SK-N-SH (cell line): ENCODE data around the gene ATP6V0E1. TPM values are rescaled to one million over a fixed set of nuclear protein-coding genes. Genes with fewer than 3 reads are reported as not detected.

Source experiments
- CTCF ChIA-PET: fragments of 300-600, 350-600 bp; formaldehyde crosslinking; extraction: SDS; loops from one replicate; lab custom pipeline; 2021; lab: Yijun Ruan, JAX
- POLR2A ChIA-PET: fragments of 350-600 bp; sonication (Branson Sonifier 250); formaldehyde crosslinking; extraction: SDS; loops from one replicate; lab custom pipeline; 2020; ENCODE audit warnings: antibody characterized with exemption, inconsistent platforms; lab: Yijun Ruan, JAX
- DNase-seq: peaks from one replicate; pipeline ENCODE4 v3.0.0; 2012
- H2AFZ ChIP-seq: fragments of 200-600 bp; sonication (generic); 2 replicates; pipeline ENCODE4 v1.8.1; 2016; ENCODE audit warnings: antibody characterized with exemption, mild to moderate bottlenecking, low read depth
- H3F3A ChIP-seq: fragments of 200-600 bp; sonication (generic); replicated peaks from 2 replicates; pipeline ENCODE3; 2016; ENCODE audit warnings: antibody characterized with exemption, mild to moderate bottlenecking; ENCODE audit not compliant: insufficient read depth
- H3K27ac ChIP-seq, 2 experiments: fragments of 200-500 bp in 1 of 2; fragments of 200-600 bp in 1 of 2; sonication (Bioruptor generic) in 1 of 2; sonication (generic), shearing (Covaris generic) in 1 of 2; 2 replicates each; pipeline versions ENCODE4 v1.5.1 to v1.6.1; 2014 to 2016; ENCODE audit warnings: low read depth in 2 of 2, inconsistent platforms in 1 of 2, low read length in 1 of 2, mild to moderate bottlenecking in 1 of 2, mixed read lengths in 1 of 2
- H3K27me3 ChIP-seq: fragments of 200-600 bp; sonication (generic), shearing (Covaris generic); 2 replicates; pipeline ENCODE4 v1.6.1; 2016; ENCODE audit warnings: mixed run types; ENCODE audit not compliant: insufficient read depth
- H3K36me3 ChIP-seq, 2 experiments: fragments of 200-500 bp in 1 of 2; fragments of 200-600 bp in 1 of 2; sonication (Bioruptor generic) in 1 of 2; sonication (generic) in 1 of 2; replicated peaks in 1 of 2; 2 replicates each; pipeline versions ENCODE3 to v1.5.1; 2014 to 2016; ENCODE audit warnings: low read length in 1 of 2, mild to moderate bottlenecking in 1 of 2; ENCODE audit not compliant: insufficient read depth in 2 of 2, control insufficient read depth in 1 of 2
- H3K4me1 ChIP-seq, 2 experiments: fragments of 200-500 bp in 1 of 2; fragments of 200-600 bp in 1 of 2; sonication (Bioruptor generic) in 1 of 2; sonication (generic), shearing (Covaris generic) in 1 of 2; 2 replicates each; pipeline versions ENCODE4 v1.5.1 to v1.6.1; 2014 to 2016; ENCODE audit warnings: low read depth in 1 of 2, low read length in 1 of 2, mixed run types in 1 of 2; ENCODE audit not compliant: insufficient read depth in 2 of 2, control insufficient read depth in 1 of 2
- H3K4me2 ChIP-seq: fragments of 200-600 bp; sonication (generic), shearing (Covaris generic); 2 replicates; pipeline ENCODE4 v1.6.1; 2017; ENCODE audit warnings: mixed run types
- H3K4me3 ChIP-seq, 2 experiments: fragments of 200-500 bp in 1 of 2; fragments of 200-600 bp in 1 of 2; sonication (Bioruptor generic) in 1 of 2; sonication (generic), shearing (Covaris generic) in 1 of 2; 2 replicates each; pipeline versions ENCODE4 v1.5.1 to v1.8.1; 2014 to 2016; ENCODE audit warnings: low read depth in 2 of 2, inconsistent platforms in 1 of 2, low read length in 1 of 2, mild to moderate bottlenecking in 1 of 2, mixed read lengths in 1 of 2, moderate library complexity in 1 of 2
- H3K79me2 ChIP-seq: fragments of 200-600 bp; sonication (generic); 2 replicates; pipeline ENCODE4 v1.8.1; 2017; ENCODE audit warnings: mild to moderate bottlenecking; ENCODE audit not compliant: insufficient read depth
- H3K9ac ChIP-seq: fragments of 200-600 bp; sonication (generic); 2 replicates; pipeline ENCODE4 v1.6.1; 2017; ENCODE audit warnings: mixed run types
- H3K9me2 ChIP-seq: fragments of 200-600 bp; sonication (generic); 2 replicates; pipeline ENCODE4 v1.6.1; 2017; ENCODE audit warnings: mixed run types
- H3K9me3 ChIP-seq: fragments of 200-600 bp; sonication (generic); 2 replicates; pipeline ENCODE4 v1.6.1; 2017; ENCODE audit warnings: mixed run types, mild to moderate bottlenecking, moderate library complexity
- H4K20me1 ChIP-seq: fragments of 200-600 bp; sonication (generic); 2 replicates; pipeline ENCODE4 v1.6.1; 2017; ENCODE audit warnings: mild to moderate bottlenecking, mixed run types; ENCODE audit not compliant: insufficient read depth
- ELF1 ChIP-seq: IDR thresholded peaks from 2 replicates; pipeline ENCODE4 v1.4.0; 2012
- EP300 ChIP-seq, 2 experiments: IDR thresholded peaks; 2 replicates each; pipeline versions ENCODE4 v1.4.0 to v1.6.1; 2012; ENCODE audit warnings: borderline replicate concordance in 1 of 2, low read depth in 1 of 2, low read length in 1 of 2
- FOXM1 ChIP-seq: IDR thresholded peaks from 2 replicates; pipeline ENCODE4 v1.4.0; 2012; ENCODE audit warnings: low read depth, mild to moderate bottlenecking
- GATA2 ChIP-seq: sonication (generic); formaldehyde crosslinking; IDR thresholded peaks from 2 replicates; pipeline ENCODE4 v1.5.0; 2020; ENCODE audit warnings: mild to moderate bottlenecking, missing genetic modification reagents
- MEF2A ChIP-seq: IDR thresholded peaks from 2 replicates; pipeline ENCODE4 v1.4.0; 2012; ENCODE audit warnings: low read depth, borderline replicate concordance
- MXI1 ChIP-seq: IDR thresholded peaks from 2 replicates; pipeline ENCODE4 v1.6.1; 2012; ENCODE audit warnings: mild to moderate bottlenecking, low read depth, low read length, improper control_type of control experiment
- NFIC ChIP-seq: IDR thresholded peaks from 2 replicates; pipeline ENCODE4 v1.4.0; 2012; ENCODE audit warnings: borderline replicate concordance
- PBX3 ChIP-seq: IDR thresholded peaks from 2 replicates; pipeline ENCODE4; 2012
- RCOR1 ChIP-seq: fragments of 150-350 bp; IDR thresholded peaks from 2 replicates; pipeline ENCODE4 v1.6.1; 2017; ENCODE audit warnings: antibody characterized with exemption, low read length
- SMC3 ChIP-seq: IDR thresholded peaks from 2 replicates; pipeline ENCODE4 v1.6.1; 2012; ENCODE audit warnings: low read depth, low read length, improper control_type of control experiment
- TAF1 ChIP-seq: IDR thresholded peaks from 2 replicates; pipeline ENCODE4 v1.6.1; 2012; ENCODE audit warnings: low read depth, mild to moderate bottlenecking, low read length, moderate library complexity, borderline replicate concordance
- TCF12 ChIP-seq: IDR thresholded peaks from 2 replicates; pipeline ENCODE4 v1.4.0; 2012
- TEAD4 ChIP-seq: IDR thresholded peaks from 2 replicates; pipeline ENCODE4 v1.4.0; 2012; ENCODE audit warnings: mild to moderate bottlenecking, borderline replicate concordance; ENCODE audit not compliant: insufficient read depth
- USF1 ChIP-seq: IDR thresholded peaks from 2 replicates; pipeline ENCODE4 v1.4.0; 2012; ENCODE audit warnings: low read depth, borderline replicate concordance
- USF2 ChIP-seq: fragments of 150-350 bp; IDR thresholded peaks from 2 replicates; pipeline ENCODE4 v1.6.1; 2017; ENCODE audit warnings: antibody characterized with exemption, low read length, low read depth, borderline replicate concordance
- WGBS: methylation state at CpG from one replicate; pipeline ENCODE4 v1.1.6; 2017; ENCODE audit warnings: low lambda C conversion rate; 5-methylcytosine and 5-hydroxymethylcytosine counted together
- polyA plus RNA-seq, 3 experiments: library from polyadenylated mRNA; depleted of rRNA; stranded (reverse); fragments of >200 nt; gene quantifications; 2 replicates each; pipeline ENCODE4 v1.2.3, GENCODE V29; 2012
- TF ChIP-seq, protein P1 (sequence below): IDR thresholded peaks from 2 replicates; pipeline ENCODE4 v1.6.1; 2012; ENCODE audit warnings: mild to moderate bottlenecking, low read depth, low read length, moderate library complexity
- TF ChIP-seq, protein P2 (sequence below): IDR thresholded peaks from 2 replicates; pipeline ENCODE4 v1.4.0; 2012; ENCODE audit warnings: low read depth, borderline replicate concordance

ATP6V0E1 gene
- polyA plus RNA-seq, 1 of the 3 experiments (the other 2 are of a cell fraction): 243 TPM

- Histone ChIP-seq H3K79me2 (peaks cover 98% of the 10 kb centered on the region), H3K27me3 (no peaks in the 10 kb centered on the region), H3K27ac (no peak overlapping the region), H3K9me2 (no peaks in the 10 kb centered on the region), H3F3A (peaks cover 8% of the 10 kb centered on the region), H2AFZ (no peak overlapping the region), H3K36me3 (peaks cover 7 to 70% of the 10 kb centered on the region in 2 experiments), H3K4me3 (no peak overlapping the region), H3K4me2 (no peak overlapping the region), H4K20me1 (peaks cover 42% of the 10 kb centered on the region), H3K9ac (no peak overlapping the region), H3K4me1 (0 out of 4 replicates have a peak, but pooled peaks cover 0 to 1% of the 10 kb centered on the region in 2 experiments)
- CTCF ChIA-PET: no interaction called here
- POLR2A ChIA-PET: no interaction called here
- 93% methylated on average over 8 of the region's 8 CpGs for WGBS
- TF ChIP-seq MEF2A (no peak), ELF1 (no peak), USF2 (no peak), GATA2 (no peak), USF1 (no peak), TEAD4 (no peak), EP300 (IDR thresholded peaks at IDR 0.05; ENCODE audit: borderline replicate concordance in 1 of 2, low read depth in 1 of 2, low read length in 1 of 2) (no peak), FOXM1 (no peak), TAF1 (no peak)
- TF ChIP-seq, all 33 proteins: peak for 0
- no peaks in the 10 kb centered on the region for H3K9me3 ChIP-seq
- no peak for DNase-seq
These were observed 7.2 kb downstream of the ATP6V0E1 start for GRCh38 chr5:172990776-172991175.

GRCh38 chr5:172994405-172994804 lies 10.8 kb downstream of the ATP6V0E1 start:
- peaks cover 98% of the 10 kb centered on the region for H3K79me2 ChIP-seq
- no peak overlapping the region for H3K4me2 ChIP-seq
- TF ChIP-seq, protein P1, sequence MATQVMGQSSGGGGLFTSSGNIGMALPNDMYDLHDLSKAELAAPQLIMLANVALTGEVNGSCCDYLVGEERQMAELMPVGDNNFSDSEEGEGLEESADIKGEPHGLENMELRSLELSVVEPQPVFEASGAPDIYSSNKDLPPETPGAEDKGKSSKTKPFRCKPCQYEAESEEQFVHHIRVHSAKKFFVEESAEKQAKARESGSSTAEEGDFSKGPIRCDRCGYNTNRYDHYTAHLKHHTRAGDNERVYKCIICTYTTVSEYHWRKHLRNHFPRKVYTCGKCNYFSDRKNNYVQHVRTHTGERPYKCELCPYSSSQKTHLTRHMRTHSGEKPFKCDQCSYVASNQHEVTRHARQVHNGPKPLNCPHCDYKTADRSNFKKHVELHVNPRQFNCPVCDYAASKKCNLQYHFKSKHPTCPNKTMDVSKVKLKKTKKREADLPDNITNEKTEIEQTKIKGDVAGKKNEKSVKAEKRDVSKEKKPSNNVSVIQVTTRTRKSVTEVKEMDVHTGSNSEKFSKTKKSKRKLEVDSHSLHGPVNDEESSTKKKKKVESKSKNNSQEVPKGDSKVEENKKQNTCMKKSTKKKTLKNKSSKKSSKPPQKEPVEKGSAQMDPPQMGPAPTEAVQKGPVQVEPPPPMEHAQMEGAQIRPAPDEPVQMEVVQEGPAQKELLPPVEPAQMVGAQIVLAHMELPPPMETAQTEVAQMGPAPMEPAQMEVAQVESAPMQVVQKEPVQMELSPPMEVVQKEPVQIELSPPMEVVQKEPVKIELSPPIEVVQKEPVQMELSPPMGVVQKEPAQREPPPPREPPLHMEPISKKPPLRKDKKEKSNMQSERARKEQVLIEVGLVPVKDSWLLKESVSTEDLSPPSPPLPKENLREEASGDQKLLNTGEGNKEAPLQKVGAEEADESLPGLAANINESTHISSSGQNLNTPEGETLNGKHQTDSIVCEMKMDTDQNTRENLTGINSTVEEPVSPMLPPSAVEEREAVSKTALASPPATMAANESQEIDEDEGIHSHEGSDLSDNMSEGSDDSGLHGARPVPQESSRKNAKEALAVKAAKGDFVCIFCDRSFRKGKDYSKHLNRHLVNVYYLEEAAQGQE: no peak
- TF ChIP-seq USF1 (no peak), SMC3 (no peak), TCF12 (no peak), MEF2A (no peak), GATA2 (no peak), NFIC (no peak), MXI1 (no peak), EP300 (IDR thresholded peaks at IDR 0.05; ENCODE audit: borderline replicate concordance in 1 of 2, low read depth in 1 of 2, low read length in 1 of 2) (no peak), RCOR1 (no peak), PBX3 (no peak)
- TF ChIP-seq, protein P2, sequence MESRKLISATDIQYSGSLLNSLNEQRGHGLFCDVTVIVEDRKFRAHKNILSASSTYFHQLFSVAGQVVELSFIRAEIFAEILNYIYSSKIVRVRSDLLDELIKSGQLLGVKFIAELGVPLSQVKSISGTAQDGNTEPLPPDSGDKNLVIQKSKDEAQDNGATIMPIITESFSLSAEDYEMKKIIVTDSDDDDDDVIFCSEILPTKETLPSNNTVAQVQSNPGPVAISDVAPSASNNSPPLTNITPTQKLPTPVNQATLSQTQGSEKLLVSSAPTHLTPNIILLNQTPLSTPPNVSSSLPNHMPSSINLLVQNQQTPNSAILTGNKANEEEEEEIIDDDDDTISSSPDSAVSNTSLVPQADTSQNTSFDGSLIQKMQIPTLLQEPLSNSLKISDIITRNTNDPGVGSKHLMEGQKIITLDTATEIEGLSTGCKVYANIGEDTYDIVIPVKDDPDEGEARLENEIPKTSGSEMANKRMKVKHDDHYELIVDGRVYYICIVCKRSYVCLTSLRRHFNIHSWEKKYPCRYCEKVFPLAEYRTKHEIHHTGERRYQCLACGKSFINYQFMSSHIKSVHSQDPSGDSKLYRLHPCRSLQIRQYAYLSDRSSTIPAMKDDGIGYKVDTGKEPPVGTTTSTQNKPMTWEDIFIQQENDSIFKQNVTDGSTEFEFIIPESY: no peak
- H3K9ac ChIP-seq: no peak overlapping the region
- ChIA-PET POLR2A (interaction anchor here (1.0 kb wide), 1 partner anchor 11 kb away, joined by 4 read pairs; the partner anchor contains the start of gene ATP6V0E1), CTCF (interaction anchor here (0.7 to 2.4 kb wide), 4 partner anchors 10 to 17 kb away, joined by 3 to 8 read pairs (median 4); partner anchors contain the start of gene ATP6V0E1)
- no peaks in the 10 kb centered on the region for H3K27me3 ChIP-seq
- no peaks in the 10 kb centered on the region for H3K9me2 ChIP-seq
- H3K36me3 ChIP-seq: peaks cover 8 to 59% of the 10 kb centered on the region in 2 experiments
- no peak overlapping the region for H3K27ac ChIP-seq
- H3K4me1 ChIP-seq: 0 out of 4 replicates have a peak, but pooled peaks cover 0 to 2% of the 10 kb centered on the region in 2 experiments
- no peaks in the 10 kb centered on the region for H3K9me3 ChIP-seq
- peaks cover 12% of the 10 kb centered on the region for H3F3A ChIP-seq
- no peak for DNase-seq
- no peak overlapping the region for H3K4me3 ChIP-seq
- WGBS: 92% methylated on average over 2 of the region's 2 CpGs
- no peak overlapping the region for H2AFZ ChIP-seq
- peaks cover 35% of the 10 kb centered on the region for H4K20me1 ChIP-seq
